Astrocyte (in vitro differentiated cells and primary cell): ENCODE results near the gene C2orf68. TPM values are rescaled to one million over a fixed set of nuclear protein-coding genes. Genes with fewer than 3 reads are reported as not detected.

Source experiments
- DNase-seq: peaks from one replicate; pipeline ENCODE4 v3.0.0-alpha.2; 2010; ENCODE audit warnings: low read depth
- FAIRE-seq: peaks from 2 replicates; lab custom pipeline; 2011; peaks lifted over from hg19 to GRCh38; lab: Jason Lieb, UNC
- H2AFZ ChIP-seq: 2 replicates; pipeline ENCODE4 v1.6.0; 2012; ENCODE audit warnings: low read depth, low read length, inconsistent platforms
- H3K27ac ChIP-seq: 2 replicates; pipeline ENCODE4 v1.5.1; 2011; ENCODE audit warnings: low read depth, low read length, inconsistent platforms
- H3K27me3 ChIP-seq: 2 replicates; pipeline ENCODE4 v1.6.0; 2011; ENCODE audit warnings: low read length, inconsistent platforms; ENCODE audit not compliant: insufficient read depth
- H3K36me3 ChIP-seq: 2 replicates; pipeline ENCODE4 v1.5.1; 2011; ENCODE audit warnings: low read length, inconsistent platforms; ENCODE audit not compliant: insufficient read depth
- H3K4me1 ChIP-seq: 2 replicates; pipeline ENCODE4 v1.5.1; 2011; ENCODE audit warnings: low read length, inconsistent platforms; ENCODE audit not compliant: insufficient read depth
- H3K4me2 ChIP-seq: 2 replicates; pipeline ENCODE4 v1.6.0; 2012; ENCODE audit warnings: low read length, inconsistent platforms
- H3K4me3 ChIP-seq: 2 replicates; pipeline ENCODE4 v1.5.1; 2011; ENCODE audit warnings: low read depth, mild to moderate bottlenecking, low read length, inconsistent platforms; ENCODE audit not compliant: insufficient read depth
- H3K79me2 ChIP-seq: 2 replicates; pipeline ENCODE4 v1.6.0; 2012; ENCODE audit warnings: mild to moderate bottlenecking, low read length, inconsistent platforms; ENCODE audit not compliant: insufficient read depth
- H3K9ac ChIP-seq: 2 replicates; pipeline ENCODE4 v1.6.0; 2012; ENCODE audit warnings: mild to moderate bottlenecking, low read length, inconsistent platforms
- H3K9me3 ChIP-seq: 2 replicates; pipeline ENCODE4 v1.5.1; 2012; ENCODE audit warnings: low read depth, mild to moderate bottlenecking, low read length, inconsistent platforms; ENCODE audit not compliant: insufficient read depth
- H4K20me1 ChIP-seq: 2 replicates; pipeline ENCODE4 v1.6.0; 2012; ENCODE audit warnings: low read length, inconsistent platforms; ENCODE audit not compliant: insufficient read depth
- H3K27ac Mint-ChIP-seq: one replicate; pipeline ENCODE4 v1.8.0; 2021; ENCODE audit warnings: mild to moderate bottlenecking, mixed read lengths; ENCODE audit not compliant: unreplicated experiment
- H3K27me3 Mint-ChIP-seq: one replicate; pipeline ENCODE4 v1.8.0; 2021; ENCODE audit warnings: low read depth, mixed read lengths; ENCODE audit not compliant: unreplicated experiment
- H3K36me3 Mint-ChIP-seq: one replicate; pipeline ENCODE4 v1.8.0; 2021; ENCODE audit warnings: low read depth, mixed read lengths; ENCODE audit not compliant: unreplicated experiment
- H3K4me1 Mint-ChIP-seq: one replicate; pipeline ENCODE4 v1.8.0; 2021; ENCODE audit warnings: low read depth, mixed read lengths; ENCODE audit not compliant: unreplicated experiment
- H3K4me3 Mint-ChIP-seq: one replicate; pipeline ENCODE4 v1.8.0; 2021; ENCODE audit warnings: mild to moderate bottlenecking, moderate library complexity, mixed read lengths; ENCODE audit not compliant: unreplicated experiment
- H3K9me3 Mint-ChIP-seq: one replicate; pipeline ENCODE4 v1.8.0; 2021; ENCODE audit warnings: mild to moderate bottlenecking, mixed read lengths; ENCODE audit not compliant: unreplicated experiment
- EZH2 ChIP-seq: IDR thresholded peaks from 2 replicates; pipeline ENCODE4 v1.6.1; 2012; ENCODE audit warnings: mild to moderate bottlenecking, low read length, inconsistent platforms; ENCODE audit not compliant: insufficient read depth
- total RNA-seq: library from RNA; stranded (reverse); gene quantifications from 2 replicates; pipeline ENCODE4 v1.2.1, GENCODE V29; 2021
- TF ChIP-seq, protein P1 (sequence below): IDR thresholded peaks from 2 replicates; pipeline ENCODE4 v1.5.1; 2011; ENCODE audit warnings: low read depth, mild to moderate bottlenecking, inconsistent platforms, low read length, moderate library complexity; ENCODE audit not compliant: insufficient read depth

Gene C2orf68
- total RNA-seq, 1 donor from 2014 or later: 17.8 TPM

GRCh38 chr2:85564144-85564563, 47.7 kb downstream of the C2orf68 start:
- Histone ChIP-seq H3K9me3 (no peaks in the 10 kb centered on the region), H3K79me2 (peaks cover 19% of the 10 kb centered on the region), H4K20me1 (peaks cover 6% of the 10 kb centered on the region), H3K27me3 (no peaks in the 10 kb centered on the region), H3K4me1 (peaks cover 9% of the 10 kb centered on the region), H3K36me3 (no peaks in the 10 kb centered on the region), H3K9ac (no peak overlapping the region), H3K27ac (no peak overlapping the region), H2AFZ (no peak overlapping the region), H3K4me2 (no peak overlapping the region), H3K4me3 (no peak overlapping the region)
- H3K27ac Mint-ChIP-seq: no peak overlapping the region
- no peak for DNase-seq
- H3K4me1 Mint-ChIP-seq: peaks cover 10% of the 10 kb centered on the region
- TF ChIP-seq EZH2: no peak
- TF ChIP-seq, protein P1, sequence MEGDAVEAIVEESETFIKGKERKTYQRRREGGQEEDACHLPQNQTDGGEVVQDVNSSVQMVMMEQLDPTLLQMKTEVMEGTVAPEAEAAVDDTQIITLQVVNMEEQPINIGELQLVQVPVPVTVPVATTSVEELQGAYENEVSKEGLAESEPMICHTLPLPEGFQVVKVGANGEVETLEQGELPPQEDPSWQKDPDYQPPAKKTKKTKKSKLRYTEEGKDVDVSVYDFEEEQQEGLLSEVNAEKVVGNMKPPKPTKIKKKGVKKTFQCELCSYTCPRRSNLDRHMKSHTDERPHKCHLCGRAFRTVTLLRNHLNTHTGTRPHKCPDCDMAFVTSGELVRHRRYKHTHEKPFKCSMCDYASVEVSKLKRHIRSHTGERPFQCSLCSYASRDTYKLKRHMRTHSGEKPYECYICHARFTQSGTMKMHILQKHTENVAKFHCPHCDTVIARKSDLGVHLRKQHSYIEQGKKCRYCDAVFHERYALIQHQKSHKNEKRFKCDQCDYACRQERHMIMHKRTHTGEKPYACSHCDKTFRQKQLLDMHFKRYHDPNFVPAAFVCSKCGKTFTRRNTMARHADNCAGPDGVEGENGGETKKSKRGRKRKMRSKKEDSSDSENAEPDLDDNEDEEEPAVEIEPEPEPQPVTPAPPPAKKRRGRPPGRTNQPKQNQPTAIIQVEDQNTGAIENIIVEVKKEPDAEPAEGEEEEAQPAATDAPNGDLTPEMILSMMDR: no peak
- no peaks in the 10 kb centered on the region for H3K36me3 Mint-ChIP-seq
- no peak for FAIRE-seq
- H3K9me3 Mint-ChIP-seq: no peaks in the 10 kb centered on the region
- peaks cover 3% of the 10 kb centered on the region for H3K27me3 Mint-ChIP-seq
- no peak overlapping the region for H3K4me3 Mint-ChIP-seq

GRCh38 chr2:85561280-85562212, 50.3 kb downstream of the C2orf68 start, which contains the start of gene GGCX:
TSS of gene GGCX (minus strand) at chr2:85561493. CDS start at chr2:85561428, 65 bp downstream.
- Histone ChIP-seq H3K36me3 (peaks cover 8% of the 10 kb centered on the region), H3K4me2 (peak within 1 kb of the TSS; percentile 90), H3K27ac (peak within 1 kb of the TSS; percentile 73), H3K9me3 (no peaks in the 10 kb centered on the region), H3K9ac (peak within 1 kb of the TSS; percentile 87), H3K79me2 (peaks cover 42% of the 10 kb centered on the region), H2AFZ (peak within 1 kb of the TSS; percentile 93), H3K4me3 (peak within 1 kb of the TSS; percentile 79), H3K4me1 (peaks cover 9% of the 10 kb centered on the region), H4K20me1 (peaks cover 22% of the 10 kb centered on the region), H3K27me3 (no peaks in the 10 kb centered on the region)
- Mint-ChIP-seq H3K4me3 (peak within 1 kb of the TSS; percentile 96), H3K9me3 (no peaks in the 10 kb centered on the region), H3K27me3 (no peaks in the 10 kb centered on the region), H3K4me1 (peaks cover 12% of the 10 kb centered on the region), H3K36me3 (no peaks in the 10 kb centered on the region), H3K27ac (peak within 1 kb of the TSS; percentile 97)
- FAIRE-seq (no peak), DNase-seq (peak; percentile 88)
- TF ChIP-seq, protein P1: no peak
